Upper lobe of right lung (tissue), 1 donor: ENCODE measurements around the gene GRAMD1A. TPM values are rescaled to one million over a fixed set of nuclear protein-coding genes. Genes with fewer than 3 reads are reported as not detected.

Source experiments
- ATAC-seq: fragments of 200-7000 bp; cut with Tn5 transposase; one replicate; pipeline ENCODE4 v1.9.1; 2020; ENCODE audit warnings: mild to moderate bottlenecking, moderate library complexity
- DNase-seq: peaks from one replicate; pipeline ENCODE4 v3.0.0-alpha.2; 2020
- H3K27ac ChIP-seq: fragments of 200-600 bp; one replicate; pipeline ENCODE4 v1.8.0; 2022
- H3K27me3 ChIP-seq: fragments of 200-600 bp; one replicate; pipeline ENCODE4 v1.8.0; 2022; ENCODE audit warnings: mild to moderate bottlenecking
- H3K36me3 ChIP-seq: fragments of 200-600 bp; one replicate; pipeline ENCODE4 v1.8.0; 2022
- H3K4me1 ChIP-seq: fragments of 200-600 bp; one replicate; pipeline ENCODE4 v1.8.0; 2022
- H3K4me3 ChIP-seq: fragments of 200-600 bp; one replicate; pipeline ENCODE4 v1.8.0; 2022; ENCODE audit warnings: mild to moderate bottlenecking
- H3K9me3 ChIP-seq: fragments of 200-600 bp; one replicate; pipeline ENCODE4 v1.8.0; 2022
- intact Hi-C: fragments of 100-400 bp; cut with DNase I; formaldehyde crosslinking; loops from one replicate; pipeline ENCODE4 v1.11.0; 2022
- total RNA-seq: library from RNA; stranded (reverse); fragmentation: NEBNext Ultra II Directional; extraction: Animal tissue kit (Norgen Biotek cat#: 25700); gene quantifications from one replicate; pipeline ENCODE4 v1.2.1, GENCODE V29; 2021
- TF ChIP-seq, protein P1 (sequence below): fragments of 200-600 bp; IDR thresholded peaks from one replicate; pipeline ENCODE4 v1.8.0; 2022; ENCODE audit warnings: antibody characterized with exemption
- donor health status: DM: no; HTN: yes; CAD: no; lungs with severe emphysema.

GRAMD1A gene
- total RNA-seq, 1 donor from 2014 or later = 107 TPM

DNA sequence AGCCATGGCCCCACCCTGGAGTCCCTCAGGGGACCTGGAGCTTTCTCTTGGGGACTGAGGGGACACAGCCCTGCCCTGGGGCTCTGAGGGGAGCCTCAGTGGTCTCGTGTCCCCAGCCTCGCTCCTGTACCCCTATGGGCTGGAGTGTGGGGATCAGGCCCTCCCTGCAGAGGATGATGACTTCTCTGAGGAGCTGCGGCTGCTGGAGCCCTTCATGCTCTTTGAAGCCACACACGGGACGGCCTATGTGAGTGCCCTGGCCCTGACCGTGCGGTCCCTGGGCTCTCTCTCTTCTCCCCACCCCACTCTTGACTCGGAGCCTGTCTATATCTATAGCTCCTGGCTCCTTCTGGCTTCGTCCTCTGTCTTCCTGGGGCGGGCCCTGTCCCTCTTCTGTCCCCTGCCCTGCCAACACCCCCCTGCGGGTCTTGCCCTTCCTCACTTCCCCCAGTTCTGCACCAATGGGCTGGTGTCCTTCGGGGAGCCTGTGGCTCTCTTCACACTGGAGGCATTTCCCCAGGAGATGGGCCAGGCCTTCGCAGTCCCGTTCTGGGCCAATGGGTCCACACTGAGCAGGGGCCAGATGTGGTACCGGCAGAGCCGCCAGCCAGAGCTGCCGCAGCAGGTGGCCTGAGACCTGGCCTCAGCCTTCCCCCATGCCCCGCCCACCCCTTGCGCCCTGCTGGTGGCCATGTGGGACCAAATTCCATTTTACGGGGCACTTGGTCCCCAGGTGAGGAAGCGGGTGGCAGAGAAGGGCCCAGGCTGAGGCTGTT lies 74.5 kb downstream of the GRAMD1A start:
- peaks cover 4% of the 10 kb centered on the region for H3K27me3 ChIP-seq
- no peaks in the 10 kb centered on the region for H3K4me1 ChIP-seq
- H3K27ac ChIP-seq = no peak overlapping the region
- TF ChIP-seq, protein P1, sequence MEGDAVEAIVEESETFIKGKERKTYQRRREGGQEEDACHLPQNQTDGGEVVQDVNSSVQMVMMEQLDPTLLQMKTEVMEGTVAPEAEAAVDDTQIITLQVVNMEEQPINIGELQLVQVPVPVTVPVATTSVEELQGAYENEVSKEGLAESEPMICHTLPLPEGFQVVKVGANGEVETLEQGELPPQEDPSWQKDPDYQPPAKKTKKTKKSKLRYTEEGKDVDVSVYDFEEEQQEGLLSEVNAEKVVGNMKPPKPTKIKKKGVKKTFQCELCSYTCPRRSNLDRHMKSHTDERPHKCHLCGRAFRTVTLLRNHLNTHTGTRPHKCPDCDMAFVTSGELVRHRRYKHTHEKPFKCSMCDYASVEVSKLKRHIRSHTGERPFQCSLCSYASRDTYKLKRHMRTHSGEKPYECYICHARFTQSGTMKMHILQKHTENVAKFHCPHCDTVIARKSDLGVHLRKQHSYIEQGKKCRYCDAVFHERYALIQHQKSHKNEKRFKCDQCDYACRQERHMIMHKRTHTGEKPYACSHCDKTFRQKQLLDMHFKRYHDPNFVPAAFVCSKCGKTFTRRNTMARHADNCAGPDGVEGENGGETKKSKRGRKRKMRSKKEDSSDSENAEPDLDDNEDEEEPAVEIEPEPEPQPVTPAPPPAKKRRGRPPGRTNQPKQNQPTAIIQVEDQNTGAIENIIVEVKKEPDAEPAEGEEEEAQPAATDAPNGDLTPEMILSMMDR = no peak
- no peak overlapping the region for H3K4me3 ChIP-seq
- intact Hi-C loops = no loop called here
- no peaks in the 10 kb centered on the region for H3K36me3 ChIP-seq
- DNase-seq (no peak), ATAC-seq (peak; percentile 12)
- H3K9me3 ChIP-seq = no peaks in the 10 kb centered on the region

DNA sequence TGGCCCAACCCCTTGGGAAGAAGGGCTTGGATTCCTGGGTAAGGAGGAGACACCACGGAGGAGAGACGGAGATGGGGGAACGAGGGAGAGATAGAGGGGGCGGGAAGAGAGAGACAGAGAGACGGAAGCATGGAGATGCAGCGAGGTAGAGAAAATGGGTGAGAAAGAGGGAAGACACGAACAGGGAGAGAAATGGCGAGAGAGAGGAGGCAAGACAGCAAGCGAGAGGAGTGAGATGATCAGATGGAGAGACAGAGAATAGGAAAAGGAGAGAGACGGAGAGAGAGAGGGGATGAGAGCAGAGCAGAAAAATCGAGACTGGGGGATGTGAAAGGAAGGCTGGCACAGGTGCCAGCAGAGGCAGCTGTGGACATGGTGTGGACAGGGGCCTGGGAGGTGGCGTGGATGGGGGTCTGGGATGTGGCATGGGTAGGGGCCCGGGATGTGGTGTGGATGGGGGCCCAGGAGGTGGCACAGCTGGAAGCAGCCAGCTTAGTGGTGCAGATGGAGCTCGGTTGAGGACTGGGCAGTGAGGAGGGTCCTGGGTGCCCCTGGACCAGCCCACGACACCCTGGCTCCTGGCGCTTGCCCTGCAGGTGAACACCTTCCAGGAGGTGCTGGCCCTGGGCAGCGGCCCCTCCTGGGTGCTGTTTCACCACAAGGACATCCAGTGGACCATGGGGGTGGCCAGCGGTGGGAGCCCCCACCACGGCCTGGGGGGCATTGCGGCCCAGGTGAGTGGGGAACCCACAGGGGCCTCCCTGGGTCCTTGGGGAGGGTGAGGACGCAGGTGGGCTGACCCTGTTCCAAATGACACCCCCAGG lies 75.3 kb downstream of the GRAMD1A start:
- Histone ChIP-seq H3K9me3 (no peaks in the 10 kb centered on the region), H3K4me3 (no peak overlapping the region), H3K27ac (no peak overlapping the region), H3K27me3 (peaks cover 4% of the 10 kb centered on the region), H3K36me3 (no peaks in the 10 kb centered on the region), H3K4me1 (no peaks in the 10 kb centered on the region)
- TF ChIP-seq, protein P1 = no peak
- intact Hi-C loops = no loop called here
- ATAC-seq (no peak), DNase-seq (no peak)

DNA sequence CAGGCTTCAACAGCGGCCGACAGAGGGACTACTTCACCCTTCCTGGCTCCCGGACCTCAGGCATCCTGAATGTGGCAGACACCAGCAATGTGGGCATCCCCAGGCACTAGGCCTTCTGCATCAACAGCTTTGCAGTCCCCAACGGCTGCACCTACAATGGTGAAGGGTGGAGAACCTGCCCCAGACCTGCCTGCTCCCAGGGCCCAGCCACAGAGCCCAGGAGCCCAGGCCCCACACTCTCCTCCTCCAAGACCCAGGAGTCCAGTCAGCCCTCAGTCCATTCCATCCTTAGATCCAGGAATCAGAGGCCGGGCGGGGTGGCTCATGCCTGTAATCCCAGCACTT lies 75.9 kb downstream of the GRAMD1A start:
- intact Hi-C loops = no loop called here
- Histone ChIP-seq H3K4me1 (no peaks in the 10 kb centered on the region), H3K36me3 (no peaks in the 10 kb centered on the region), H3K4me3 (no peak overlapping the region), H3K27ac (no peak overlapping the region), H3K9me3 (no peaks in the 10 kb centered on the region), H3K27me3 (no peaks in the 10 kb centered on the region)
- ATAC-seq = no peak
- DNase-seq = no peak
- TF ChIP-seq, protein P1 = no peak

Other genes starting within 250 kb of the GRAMD1A start
- gene ZNF599, start 227.1 kb upstream of the GRAMD1A start, total RNA-seq = 4.8 TPM
- gene ZNF30, start 73.4 kb upstream of the GRAMD1A start, total RNA-seq = 4.8 TPM
- gene ZNF792, start 36.1 kb upstream of the GRAMD1A start, total RNA-seq = 11.5 TPM
- gene SCN1B, start 30.1 kb downstream of the GRAMD1A start, total RNA-seq = 8.7 TPM
- 36.4 TPM for gene HPN, start 41.4 kb downstream of the GRAMD1A start, total RNA-seq
- 145 TPM for gene FXYD3, start 115.5 kb downstream of the GRAMD1A start, total RNA-seq
- gene LGI4, start 134.7 kb downstream of the GRAMD1A start, total RNA-seq = 6.7 TPM
- gene FXYD1, start 138.5 kb downstream of the GRAMD1A start, total RNA-seq = 67.6 TPM
- gene FXYD7, start 142.9 kb downstream of the GRAMD1A start, total RNA-seq = 0.61 TPM
- gene FXYD5, start 154.4 kb downstream of the GRAMD1A start, total RNA-seq = 124 TPM
- not detected for gene FAM187B, start 228.4 kb downstream of the GRAMD1A start, total RNA-seq
- 79.1 TPM for gene LSR, start 248.7 kb downstream of the GRAMD1A start, total RNA-seq